Cardiac muscle cell (in vitro differentiated cells and primary cell): ENCODE data around the gene RPL27A. TPM values are rescaled to one million over a fixed set of nuclear protein-coding genes. Genes with fewer than 3 reads are reported as not detected.

Experiments used
- DNase-seq, 2 donors: peaks; one replicate each; pipeline versions ENCODE4 v3.0.0 to v3.0.0-alpha.2; 2010 to 2017; ENCODE audit warnings: low read depth in 1 of 2, low spot score in 1 of 2
- H3K27ac ChIP-seq: fragments of 200-600 bp; sonication (generic); 2 replicates; pipeline ENCODE4 v1.5.1; 2016
- H3K27me3 ChIP-seq: fragments of 200-600 bp; sonication (generic); 2 replicates; pipeline ENCODE4 v1.6.0; 2016; ENCODE audit warnings: control low read depth
- H3K36me3 ChIP-seq: fragments of 200-600 bp; sonication (generic); 2 replicates; pipeline ENCODE4 v1.5.1; 2016; ENCODE audit warnings: control low read depth
- H3K4me1 ChIP-seq: fragments of 200-600 bp; sonication (generic); 2 replicates; pipeline ENCODE4 v1.8.1; 2017; ENCODE audit warnings: low read depth, mild to moderate bottlenecking, mixed run types
- H3K4me3 ChIP-seq: fragments of 200-600 bp; sonication (generic); 2 replicates; pipeline ENCODE4 v1.5.1; 2016; ENCODE audit warnings: mild to moderate bottlenecking
- H3K9me3 ChIP-seq: fragments of 200-600 bp; sonication (generic); 2 replicates; pipeline ENCODE4 v1.5.1; 2017; ENCODE audit warnings: low read depth, mild to moderate bottlenecking, control low read depth
- polyA plus RNA-seq: library from polyadenylated mRNA; unstranded; fragments of >200 nt; fragmentation: Nextera tagmentation; extraction: Ambion mirVana; gene quantifications from 2 replicates; pipeline ENCODE4 v1.2.1, GENCODE V29; 2016
- total RNA-seq: library from RNA; depleted of rRNA; stranded (reverse); fragments of >200 nt; gene quantifications from 2 replicates; pipeline ENCODE4 v1.2.3, GENCODE V29; 2016
- TF ChIP-seq, protein P1 (sequence below): IDR thresholded peaks from 2 replicates; pipeline ENCODE4 v1.5.1; 2012; ENCODE audit warnings: low read depth, mild to moderate bottlenecking, low read length

The RPL27A gene
- total and polyA plus RNA-seq, 2 experiments from 2014 or later: 586 to 634 TPM

DNA sequence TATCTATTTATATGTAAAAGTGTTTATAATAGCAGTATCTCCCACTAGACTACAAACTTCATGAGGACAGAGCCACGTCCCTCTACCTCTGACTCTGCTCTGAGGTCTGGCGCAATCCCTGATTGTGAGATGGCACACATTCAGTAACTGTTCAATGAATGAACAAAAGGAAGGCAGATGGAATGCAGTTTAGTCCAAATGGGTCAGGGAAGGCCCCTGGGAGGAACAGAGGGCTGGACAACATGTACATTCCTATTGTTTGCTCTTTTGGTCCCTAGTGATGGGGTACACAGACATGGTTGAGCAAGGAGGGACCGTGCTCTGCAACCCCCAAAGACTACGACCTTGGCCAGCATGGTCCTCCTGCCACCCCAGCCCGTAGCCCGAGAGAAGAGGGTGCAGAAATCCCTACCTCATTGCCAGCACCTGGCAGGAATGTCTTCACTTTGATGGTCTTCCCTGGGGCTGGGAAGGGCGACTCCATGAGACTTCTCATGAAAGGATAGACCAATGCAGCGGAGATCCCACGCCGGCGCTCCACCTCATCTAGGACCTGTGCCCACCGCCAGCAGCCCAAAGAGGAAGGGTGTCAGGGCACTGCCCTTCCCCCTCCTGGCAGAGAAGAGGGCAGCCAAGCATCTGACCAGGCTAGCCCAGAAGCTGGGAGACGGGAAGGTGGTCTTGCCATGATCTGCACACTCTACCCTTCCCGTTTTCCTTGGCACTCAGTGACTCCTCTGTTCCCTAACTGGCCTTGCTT lies 24.3 kb downstream of the RPL27A start:
- H3K9me3 ChIP-seq: no peaks in the 10 kb centered on the region
- DNase-seq: no peak
- no peak overlapping the region for H3K27ac ChIP-seq
- TF ChIP-seq, protein P1, sequence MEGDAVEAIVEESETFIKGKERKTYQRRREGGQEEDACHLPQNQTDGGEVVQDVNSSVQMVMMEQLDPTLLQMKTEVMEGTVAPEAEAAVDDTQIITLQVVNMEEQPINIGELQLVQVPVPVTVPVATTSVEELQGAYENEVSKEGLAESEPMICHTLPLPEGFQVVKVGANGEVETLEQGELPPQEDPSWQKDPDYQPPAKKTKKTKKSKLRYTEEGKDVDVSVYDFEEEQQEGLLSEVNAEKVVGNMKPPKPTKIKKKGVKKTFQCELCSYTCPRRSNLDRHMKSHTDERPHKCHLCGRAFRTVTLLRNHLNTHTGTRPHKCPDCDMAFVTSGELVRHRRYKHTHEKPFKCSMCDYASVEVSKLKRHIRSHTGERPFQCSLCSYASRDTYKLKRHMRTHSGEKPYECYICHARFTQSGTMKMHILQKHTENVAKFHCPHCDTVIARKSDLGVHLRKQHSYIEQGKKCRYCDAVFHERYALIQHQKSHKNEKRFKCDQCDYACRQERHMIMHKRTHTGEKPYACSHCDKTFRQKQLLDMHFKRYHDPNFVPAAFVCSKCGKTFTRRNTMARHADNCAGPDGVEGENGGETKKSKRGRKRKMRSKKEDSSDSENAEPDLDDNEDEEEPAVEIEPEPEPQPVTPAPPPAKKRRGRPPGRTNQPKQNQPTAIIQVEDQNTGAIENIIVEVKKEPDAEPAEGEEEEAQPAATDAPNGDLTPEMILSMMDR: no peak
- H3K27me3 ChIP-seq: no peaks in the 10 kb centered on the region
- H3K36me3 ChIP-seq: no peaks in the 10 kb centered on the region
- no peak overlapping the region for H3K4me3 ChIP-seq
- no peaks in the 10 kb centered on the region for H3K4me1 ChIP-seq

DNA sequence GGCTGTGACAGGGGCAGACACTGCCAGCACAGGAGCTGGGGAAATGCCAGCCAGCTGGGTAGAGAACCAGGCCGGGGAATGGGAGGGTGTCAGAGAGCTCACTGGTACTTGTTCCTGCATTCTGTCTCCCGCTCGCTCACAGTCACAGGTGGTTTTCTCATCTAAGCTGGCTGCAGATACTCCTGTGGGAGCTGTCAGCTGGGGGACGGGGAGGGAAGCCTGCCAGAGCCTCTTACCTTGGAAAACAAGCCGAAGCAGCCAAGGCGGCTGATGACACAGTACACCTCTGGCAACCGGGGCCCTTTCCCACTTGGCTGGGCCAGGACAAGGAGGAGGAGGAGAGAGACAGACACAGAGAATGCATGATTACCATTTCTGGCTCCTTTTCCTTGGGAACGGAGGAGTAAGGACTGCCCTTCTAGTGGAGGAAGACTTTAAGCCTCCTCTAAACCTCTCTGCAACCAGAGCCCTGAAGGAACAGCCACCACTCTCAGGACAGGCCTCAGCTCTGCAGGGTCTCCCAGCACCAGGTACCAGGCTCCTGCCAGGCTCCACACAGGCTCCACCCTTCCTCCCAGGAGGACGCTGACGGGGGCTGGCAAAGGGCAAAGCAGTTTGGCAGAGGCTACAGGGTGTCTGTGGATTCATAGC lies 25.1 kb downstream of the RPL27A start:
- Histone ChIP-seq H3K27ac (no peak overlapping the region), H3K9me3 (no peaks in the 10 kb centered on the region), H3K27me3 (no peaks in the 10 kb centered on the region), H3K4me3 (no peak overlapping the region), H3K4me1 (no peaks in the 10 kb centered on the region), H3K36me3 (no peaks in the 10 kb centered on the region)
- DNase-seq: no peak
- TF ChIP-seq, protein P1: no peak

DNA sequence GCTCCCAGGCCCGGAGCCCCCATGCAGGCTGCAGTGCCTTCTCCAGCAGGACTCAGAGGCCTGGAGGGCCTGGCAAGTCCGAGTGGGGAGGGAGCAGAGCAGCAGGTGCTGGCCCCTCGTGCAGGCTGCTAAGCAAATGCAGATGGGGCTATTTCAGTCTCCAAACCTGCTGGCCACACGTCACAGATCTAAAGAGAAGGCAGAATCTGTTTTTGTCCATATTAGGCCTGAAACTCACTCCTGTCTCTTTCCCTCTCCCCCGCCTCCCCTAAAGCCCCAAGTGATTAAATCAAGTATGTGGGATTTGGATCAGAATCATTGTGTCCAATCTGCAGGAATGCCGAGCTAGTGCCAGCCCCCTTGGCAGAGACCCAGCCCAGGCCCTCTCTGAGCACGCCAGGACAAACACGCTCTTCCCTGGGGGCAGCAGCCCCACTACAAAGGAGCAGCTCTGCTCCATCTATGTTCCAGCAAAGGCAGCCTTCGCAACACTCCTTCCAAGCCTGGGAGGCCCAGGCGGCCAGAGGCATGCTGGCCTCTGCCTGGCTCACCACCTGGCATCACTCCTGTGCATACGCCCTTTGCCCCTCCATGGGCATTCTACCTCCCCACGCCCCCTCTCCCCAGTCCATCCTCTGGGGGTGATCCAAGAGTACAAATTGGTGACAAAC lies 26.5 kb downstream of the RPL27A start:
- Histone ChIP-seq H3K4me3 (no peak overlapping the region), H3K27me3 (no peaks in the 10 kb centered on the region), H3K27ac (peak overlapping the region; percentile 62), H3K4me1 (no peaks in the 10 kb centered on the region), H3K9me3 (no peaks in the 10 kb centered on the region), H3K36me3 (no peaks in the 10 kb centered on the region)
- DNase-seq: peak in 1 of 2 donors; percentile 96
- TF ChIP-seq, protein P1: no peak

DNA sequence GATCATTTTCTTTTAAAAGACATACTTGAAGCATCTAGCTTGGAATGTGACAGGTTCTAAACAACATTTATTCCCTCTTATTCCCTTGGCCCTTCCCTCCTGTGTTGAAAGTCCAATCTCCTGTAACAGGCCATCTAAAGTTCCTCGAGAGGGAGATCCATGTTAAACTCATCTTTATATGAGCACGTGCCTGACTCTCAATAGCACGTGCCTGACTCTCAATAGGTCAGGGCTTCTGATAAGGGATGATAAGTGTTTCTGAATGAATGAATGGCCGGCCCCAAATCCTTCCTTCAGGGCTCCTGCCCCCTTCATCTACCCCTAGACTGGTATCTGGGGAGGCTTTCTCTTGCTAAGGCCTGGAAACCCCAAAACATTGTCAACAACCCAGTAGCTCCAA lies 27.2 kb downstream of the RPL27A start:
- DNase-seq: no peak
- Histone ChIP-seq H3K4me3 (no peak overlapping the region), H3K36me3 (no peaks in the 10 kb centered on the region), H3K27ac (peak overlapping the region; percentile 10), H3K27me3 (no peaks in the 10 kb centered on the region), H3K4me1 (no peaks in the 10 kb centered on the region), H3K9me3 (no peaks in the 10 kb centered on the region)
- TF ChIP-seq, protein P1: no peak

DNA sequence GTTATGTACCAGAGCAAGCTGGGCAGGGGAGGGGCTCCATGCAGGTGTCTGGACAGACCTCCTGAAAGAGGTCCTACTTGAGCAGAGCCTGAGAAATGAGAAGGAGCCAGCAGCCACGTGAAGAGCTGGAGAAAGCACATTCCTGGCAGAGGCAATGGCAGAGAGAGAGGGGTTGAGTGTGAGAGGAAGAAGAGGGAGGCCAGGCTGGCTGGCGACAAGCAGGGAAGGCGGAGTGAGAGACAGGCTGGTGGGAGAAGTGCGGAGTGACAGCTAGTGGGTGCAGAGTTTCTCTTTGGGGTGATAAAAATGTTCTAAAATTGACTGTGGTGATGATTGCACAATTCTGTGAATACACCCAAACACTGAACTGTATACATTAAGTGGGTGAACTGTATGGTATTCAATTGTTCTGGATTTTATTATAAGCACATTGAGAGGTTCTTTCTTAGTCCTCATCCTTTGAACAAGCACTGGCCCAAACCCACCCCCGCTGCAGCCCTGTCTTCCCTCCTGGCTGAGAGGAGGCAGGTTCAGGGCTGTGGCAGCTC lies 29.4 kb downstream of the RPL27A start:
- Histone ChIP-seq H3K4me3 (no peak overlapping the region), H3K27me3 (no peaks in the 10 kb centered on the region), H3K9me3 (no peaks in the 10 kb centered on the region), H3K4me1 (no peaks in the 10 kb centered on the region), H3K36me3 (peaks cover 8% of the 10 kb centered on the region), H3K27ac (no peak overlapping the region)
- DNase-seq: no peak
- TF ChIP-seq, protein P1: no peak
